ENCODE measurements around the gene RIN3. TPM values are rescaled to one million over a fixed set of nuclear protein-coding genes. Genes with fewer than 3 reads are reported as not detected.

Gene RIN3
- total RNA-seq, 1 donor from 2014 or later = 0.76 TPM

DNA sequence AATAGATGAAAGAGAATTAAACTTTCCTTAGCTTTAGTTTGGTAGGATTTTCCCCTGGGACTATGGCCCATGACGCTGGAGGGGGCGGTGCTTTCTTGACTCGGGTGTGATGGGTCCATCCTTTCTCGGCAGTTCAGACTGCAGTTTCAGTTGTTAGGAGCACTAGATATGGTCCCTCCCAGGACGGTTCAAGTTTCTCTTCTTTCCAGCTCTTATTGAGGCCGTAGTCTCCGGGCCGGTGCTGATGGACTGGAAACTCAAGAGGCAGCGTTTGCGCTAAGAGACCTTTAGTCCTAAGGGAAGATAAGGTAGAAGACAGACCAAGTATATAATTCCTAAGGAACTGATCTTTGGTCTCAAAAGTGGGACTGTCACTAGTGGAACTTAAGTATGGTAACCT, 111.2 kb downstream of the RIN3 start:
- H3K4me3 Mint-ChIP-seq (ENCODE audit: unreplicated experiment) = no peak overlapping the region
- TF ChIP-seq, protein P1, sequence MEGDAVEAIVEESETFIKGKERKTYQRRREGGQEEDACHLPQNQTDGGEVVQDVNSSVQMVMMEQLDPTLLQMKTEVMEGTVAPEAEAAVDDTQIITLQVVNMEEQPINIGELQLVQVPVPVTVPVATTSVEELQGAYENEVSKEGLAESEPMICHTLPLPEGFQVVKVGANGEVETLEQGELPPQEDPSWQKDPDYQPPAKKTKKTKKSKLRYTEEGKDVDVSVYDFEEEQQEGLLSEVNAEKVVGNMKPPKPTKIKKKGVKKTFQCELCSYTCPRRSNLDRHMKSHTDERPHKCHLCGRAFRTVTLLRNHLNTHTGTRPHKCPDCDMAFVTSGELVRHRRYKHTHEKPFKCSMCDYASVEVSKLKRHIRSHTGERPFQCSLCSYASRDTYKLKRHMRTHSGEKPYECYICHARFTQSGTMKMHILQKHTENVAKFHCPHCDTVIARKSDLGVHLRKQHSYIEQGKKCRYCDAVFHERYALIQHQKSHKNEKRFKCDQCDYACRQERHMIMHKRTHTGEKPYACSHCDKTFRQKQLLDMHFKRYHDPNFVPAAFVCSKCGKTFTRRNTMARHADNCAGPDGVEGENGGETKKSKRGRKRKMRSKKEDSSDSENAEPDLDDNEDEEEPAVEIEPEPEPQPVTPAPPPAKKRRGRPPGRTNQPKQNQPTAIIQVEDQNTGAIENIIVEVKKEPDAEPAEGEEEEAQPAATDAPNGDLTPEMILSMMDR (IDR thresholded peaks at IDR 0.05; ENCODE audit: partially characterized antibody, unreplicated experiment) = no peak
- no peak for DNase-seq
- no peaks in the 10 kb centered on the region for H3K4me1 Mint-ChIP-seq (ENCODE audit: low read depth, unreplicated experiment)
- H3K9me3 Mint-ChIP-seq (ENCODE audit: unreplicated experiment) = peaks cover 4% of the 10 kb centered on the region
- no peak overlapping the region for H3K27ac Mint-ChIP-seq (ENCODE audit: unreplicated experiment)
- H3K27me3 Mint-ChIP-seq (ENCODE audit: unreplicated experiment) = peaks cover under 1% of the 10 kb centered on the region
- H3K36me3 Mint-ChIP-seq (ENCODE audit: unreplicated experiment) = peaks cover 25% of the 10 kb centered on the region

DNA sequence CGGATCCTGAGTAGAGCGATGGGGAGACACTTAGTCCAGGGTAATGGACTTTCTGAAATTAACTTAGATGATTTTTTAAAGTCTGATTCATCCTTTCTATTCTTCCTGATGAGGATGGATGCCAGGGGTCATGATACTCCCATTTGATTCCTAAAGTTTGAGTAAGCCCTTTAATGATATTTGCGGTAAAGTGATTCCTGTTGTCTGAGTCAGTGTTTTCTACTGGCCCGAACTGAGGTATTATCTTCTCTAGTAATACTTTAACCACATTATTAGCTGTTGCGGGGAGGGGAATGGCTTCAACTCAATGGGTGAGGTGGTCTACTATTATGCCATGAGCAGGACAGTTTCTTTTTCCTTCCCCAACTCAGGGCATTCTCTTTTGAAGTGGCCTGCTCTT, 111.6 kb downstream of the RIN3 start:
- Mint-ChIP-seq H3K4me1 (ENCODE audit: low read depth, unreplicated experiment) (no peaks in the 10 kb centered on the region), H3K4me3 (ENCODE audit: unreplicated experiment) (no peak overlapping the region), H3K36me3 (ENCODE audit: unreplicated experiment) (peaks cover 25% of the 10 kb centered on the region), H3K27ac (ENCODE audit: unreplicated experiment) (no peak overlapping the region), H3K27me3 (ENCODE audit: unreplicated experiment) (peaks cover 3% of the 10 kb centered on the region), H3K9me3 (ENCODE audit: unreplicated experiment) (peaks cover 4% of the 10 kb centered on the region)
- TF ChIP-seq, protein P1 (IDR thresholded peaks at IDR 0.05; ENCODE audit: partially characterized antibody, unreplicated experiment) = no peak
- no peak for DNase-seq

DNA sequence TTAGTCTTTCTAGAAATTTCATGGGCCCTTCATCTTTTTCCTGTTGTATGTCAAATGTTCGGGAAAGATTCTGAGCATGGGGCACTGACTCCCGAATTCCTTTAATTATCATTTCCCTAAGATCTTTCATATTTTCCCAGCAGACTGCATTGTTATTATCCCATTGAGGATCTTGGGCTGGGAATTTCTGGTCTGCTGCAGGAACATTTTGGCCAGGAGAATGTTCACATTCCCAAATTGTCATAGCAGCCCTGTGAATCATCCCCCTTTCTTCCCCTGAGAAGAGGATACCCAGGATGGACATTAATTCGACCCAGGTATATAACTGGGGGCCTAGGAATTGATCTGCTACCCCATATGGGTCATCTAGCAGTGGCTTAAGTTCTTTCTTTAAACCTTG, 112.5 kb downstream of the RIN3 start:
- H3K9me3 Mint-ChIP-seq (ENCODE audit: unreplicated experiment) = peaks cover 4% of the 10 kb centered on the region

DNA sequence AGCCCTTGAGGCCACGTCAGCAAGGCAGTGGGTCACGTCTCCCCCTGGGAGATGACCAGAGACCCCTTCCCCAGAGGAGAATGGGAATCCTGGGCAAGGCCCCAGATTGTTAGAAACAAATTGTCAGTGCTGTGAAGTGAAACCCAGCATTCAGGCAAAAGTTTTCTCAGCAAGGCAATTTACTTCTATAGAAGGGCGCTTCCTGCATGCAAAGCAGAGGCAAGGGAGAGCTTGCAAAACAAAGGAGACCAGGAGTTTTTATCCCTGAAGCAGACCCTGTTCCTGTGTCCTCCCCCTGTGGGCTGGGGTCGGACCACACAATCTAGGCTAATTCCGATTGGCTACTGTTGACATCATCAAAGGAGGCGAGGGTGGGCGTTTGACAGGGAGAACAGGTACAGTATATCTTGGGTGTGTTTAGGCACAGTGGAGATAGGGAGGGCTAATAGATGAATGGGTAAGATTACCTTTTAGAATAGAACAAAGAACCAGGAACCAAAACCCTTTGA, 114.2 kb downstream of the RIN3 start:
- H3K9me3 Mint-ChIP-seq (ENCODE audit: unreplicated experiment) = peaks cover 4% of the 10 kb centered on the region
- DNase-seq = no peak
- H3K27ac Mint-ChIP-seq (ENCODE audit: unreplicated experiment) = no peak overlapping the region
- peaks cover 10% of the 10 kb centered on the region for H3K36me3 Mint-ChIP-seq (ENCODE audit: unreplicated experiment)
- TF ChIP-seq, protein P1 (IDR thresholded peaks at IDR 0.05; ENCODE audit: partially characterized antibody, unreplicated experiment) = no peak
- peaks cover 3% of the 10 kb centered on the region for H3K27me3 Mint-ChIP-seq (ENCODE audit: unreplicated experiment)
- H3K4me1 Mint-ChIP-seq (ENCODE audit: low read depth, unreplicated experiment) = no peaks in the 10 kb centered on the region
- no peak overlapping the region for H3K4me3 Mint-ChIP-seq (ENCODE audit: unreplicated experiment)

More for the DNA sequence above, 112.5 kb downstream of the RIN3 start:
- TF ChIP-seq, protein P1 (IDR thresholded peaks at IDR 0.05; ENCODE audit: partially characterized antibody, unreplicated experiment) = no peak
- H3K4me1 Mint-ChIP-seq (ENCODE audit: low read depth, unreplicated experiment) = no peaks in the 10 kb centered on the region
- H3K4me3 Mint-ChIP-seq (ENCODE audit: unreplicated experiment) = no peak overlapping the region
- H3K36me3 Mint-ChIP-seq (ENCODE audit: unreplicated experiment) = peaks cover 25% of the 10 kb centered on the region
- peaks cover 3% of the 10 kb centered on the region for H3K27me3 Mint-ChIP-seq (ENCODE audit: unreplicated experiment)
- no peak overlapping the region for H3K27ac Mint-ChIP-seq (ENCODE audit: unreplicated experiment)
- no peak for DNase-seq

DNA sequence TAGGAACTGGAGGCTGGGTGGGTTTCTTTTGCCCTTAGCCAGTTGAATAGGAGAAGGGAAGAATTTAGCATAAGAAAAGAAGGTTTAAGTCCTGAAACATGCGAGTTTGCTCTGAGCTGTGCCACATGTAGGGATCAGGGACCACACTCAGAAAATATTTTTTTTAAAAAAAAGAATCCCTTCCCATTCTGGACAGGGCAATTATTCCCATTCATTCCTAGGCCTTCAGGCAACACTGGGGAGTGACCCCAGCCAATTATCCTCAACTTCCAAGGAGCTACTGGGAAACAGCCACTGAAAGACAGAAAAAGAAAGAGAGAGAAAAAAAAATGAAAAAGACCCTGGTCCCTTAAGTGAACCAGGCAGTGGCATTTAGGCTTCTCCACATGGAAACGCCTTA, 115.1 kb downstream of the RIN3 start:
- TF ChIP-seq, protein P1 (IDR thresholded peaks at IDR 0.05; ENCODE audit: partially characterized antibody, unreplicated experiment) = no peak
- H3K9me3 Mint-ChIP-seq (ENCODE audit: unreplicated experiment) = peaks cover 4% of the 10 kb centered on the region

More for the DNA sequence above, 115.1 kb downstream of the RIN3 start:
- Mint-ChIP-seq H3K4me3 (ENCODE audit: unreplicated experiment) (no peak overlapping the region), H3K27me3 (ENCODE audit: unreplicated experiment) (peaks cover 3% of the 10 kb centered on the region), H3K36me3 (ENCODE audit: unreplicated experiment) (peaks cover 10% of the 10 kb centered on the region), H3K27ac (ENCODE audit: unreplicated experiment) (no peak overlapping the region), H3K4me1 (ENCODE audit: low read depth, unreplicated experiment) (no peaks in the 10 kb centered on the region)
- no peak for DNase-seq
